IMR-90 (cell line): ENCODE measurements around the gene TMC1. TPM values are rescaled to one million over a fixed set of nuclear protein-coding genes. Genes with fewer than 3 reads are reported as not detected.

Source experiments
- ATAC-seq: fragments of 200-7000 bp; cut with Tn5 transposase; 2 replicates; pipeline ENCODE4 v1.9.1; 2020; ENCODE audit warnings: low read depth, mild to moderate bottlenecking, moderate library complexity
- BruUV-seq: library from RNA; stranded (reverse); fragments of 400-500 nt; replicated peaks from 2 replicates; lab custom pipeline; 2021; lab: Mats Ljungman, UMichigan
- CTCF ChIA-PET: fragments of 300-600 bp; formaldehyde crosslinking; extraction: SDS; loops from one replicate; lab custom pipeline; 2021; ENCODE audit warnings: antibody characterized with exemption; lab: Yijun Ruan, JAX
- POLR2A ChIA-PET: fragments of 300-600 bp; sonication (Branson Sonifier 250); formaldehyde crosslinking; loops from one replicate; lab custom pipeline; 2022; ENCODE audit warnings: antibody characterized with exemption; ENCODE audit not compliant: unreplicated experiment; lab: Charles Lee
- DNase-seq: peaks from one replicate; pipeline ENCODE4 v3.0.0; 2013
- H2AFZ ChIP-seq: replicated peaks from 2 replicates; pipeline ENCODE3; 2013; ENCODE audit warnings: low read length, mild to moderate bottlenecking; ENCODE audit not compliant: poor library complexity
- H2AK5ac ChIP-seq: 2 replicates; pipeline ENCODE4 v1.6.1; 2013; ENCODE audit warnings: low read depth, low read length, inconsistent platforms
- H2AK9ac ChIP-seq: replicated peaks from 2 replicates; pipeline ENCODE3; 2013; ENCODE audit warnings: mild to moderate bottlenecking, low read depth, low read length, moderate library complexity; ENCODE audit not compliant: poor library complexity
- H2BK120ac ChIP-seq: 2 replicates; pipeline ENCODE4 v1.6.1; 2013; ENCODE audit warnings: low read depth, low read length, inconsistent platforms
- H2BK15ac ChIP-seq: 3 replicates; pipeline ENCODE4 v1.6.1; 2013; ENCODE audit warnings: low read depth, low read length, inconsistent platforms
- H2BK20ac ChIP-seq: 2 replicates; pipeline ENCODE4 v1.6.1; 2013; ENCODE audit warnings: low read depth, mild to moderate bottlenecking, inconsistent platforms, low read length, moderate library complexity
- H2BK5ac ChIP-seq: 2 replicates; pipeline ENCODE4 v1.6.1; 2013; ENCODE audit warnings: mild to moderate bottlenecking, low read depth, low read length, inconsistent platforms; ENCODE audit not compliant: poor library complexity, severe bottlenecking
- H3K14ac ChIP-seq: replicated peaks from 2 replicates; pipeline ENCODE4 v1.6.1; 2013; ENCODE audit warnings: low read depth, low read length, inconsistent platforms
- H3K18ac ChIP-seq: 2 replicates; pipeline ENCODE4 v1.6.1; 2013; ENCODE audit warnings: low read depth, low read length, control low read depth
- H3K23ac ChIP-seq: 2 replicates; pipeline ENCODE4 v1.6.1; 2013; ENCODE audit warnings: low read depth, low read length, inconsistent platforms
- H3K27ac ChIP-seq: 2 replicates; pipeline ENCODE4 v1.5.1; 2013; ENCODE audit warnings: mild to moderate bottlenecking, control low read depth, low read length; ENCODE audit not compliant: insufficient read depth
- H3K27me3 ChIP-seq: 2 replicates; pipeline ENCODE4 v1.6.1; 2013; ENCODE audit warnings: low read length; ENCODE audit not compliant: control insufficient read depth, insufficient read depth
- H3K36me3 ChIP-seq: 2 replicates; pipeline ENCODE4 v1.6.1; 2013; ENCODE audit warnings: low read length, mixed read lengths; ENCODE audit not compliant: control insufficient read depth, insufficient read depth
- H3K4ac ChIP-seq: 2 replicates; pipeline ENCODE4 v1.6.1; 2013; ENCODE audit warnings: low read depth, low read length, inconsistent platforms
- H3K4me1 ChIP-seq: 2 replicates; pipeline ENCODE4 v1.6.1; 2013; ENCODE audit warnings: low read length, mixed read lengths; ENCODE audit not compliant: control insufficient read depth, insufficient read depth
- H3K4me2 ChIP-seq: 2 replicates; pipeline ENCODE4 v1.6.1; 2013; ENCODE audit warnings: low read depth, mild to moderate bottlenecking, control low read depth, low read length, moderate library complexity
- H3K4me3 ChIP-seq: 2 replicates; pipeline ENCODE4 v1.5.1; 2013; ENCODE audit warnings: low read depth, mild to moderate bottlenecking, control low read depth, low read length, moderate library complexity; ENCODE audit not compliant: insufficient read depth
- H3K56ac ChIP-seq: 2 replicates; pipeline ENCODE4 v1.6.1; 2013; ENCODE audit warnings: low read length, inconsistent platforms; ENCODE audit not compliant: insufficient read depth; ENCODE audit errors: extremely low read depth
- H3K79me1 ChIP-seq, 2 experiments: 2 replicates each; pipeline ENCODE4 v1.6.1; 2013; ENCODE audit warnings: low read length in 2 of 2, inconsistent platforms in 1 of 2, low read depth in 1 of 2
- H3K9ac ChIP-seq: 2 replicates; pipeline ENCODE4 v1.6.1; 2013; ENCODE audit warnings: low read depth, low read length, control low read depth
- H3K9me1 ChIP-seq: 2 replicates; pipeline ENCODE4 v1.6.1; 2013; ENCODE audit warnings: low read length, inconsistent platforms; ENCODE audit not compliant: insufficient read depth
- H3K9me3 ChIP-seq: 2 replicates; pipeline ENCODE4 v1.6.1; 2013; ENCODE audit warnings: low read length; ENCODE audit not compliant: control insufficient read depth, insufficient read depth
- H4K20me1 ChIP-seq: 2 replicates; pipeline ENCODE4 v1.6.1; 2013; ENCODE audit warnings: low read length, inconsistent platforms; ENCODE audit not compliant: insufficient read depth
- H4K5ac ChIP-seq: 2 replicates; pipeline ENCODE4 v1.6.1; 2013; ENCODE audit warnings: mild to moderate bottlenecking, low read depth, low read length, control low read depth
- H4K8ac ChIP-seq, 2 experiments: 2 replicates each; pipeline ENCODE4 v1.6.1; 2013; ENCODE audit warnings: low read depth in 2 of 2, low read length in 2 of 2, control low read depth in 1 of 2, inconsistent platforms in 1 of 2
- H4K91ac ChIP-seq: 2 replicates; pipeline ENCODE4 v1.6.1; 2013; ENCODE audit warnings: low read depth, low read length, inconsistent platforms; ENCODE audit not compliant: insufficient read depth
- BHLHE40 ChIP-seq: fragments of 150-350 bp; IDR thresholded peaks from 2 replicates; pipeline ENCODE4 v1.6.1; 2016; ENCODE audit warnings: mild to moderate bottlenecking, low read depth, low read length
- CEBPB ChIP-seq: IDR thresholded peaks from 2 replicates; pipeline ENCODE4 v1.6.1; 2012; ENCODE audit warnings: low read depth, low read length, improper control_type of control experiment
- CHD1 ChIP-seq: IDR thresholded peaks from 2 replicates; pipeline ENCODE4 v1.6.1; 2012; ENCODE audit warnings: low read depth, low read length, improper control_type of control experiment
- FOS ChIP-seq: fragments of 150-350 bp; IDR thresholded peaks from 2 replicates; pipeline ENCODE4 v1.6.1; 2016; ENCODE audit warnings: low read depth, low read length
- MAFK ChIP-seq: IDR thresholded peaks from 2 replicates; pipeline ENCODE4 v1.6.1; 2012; ENCODE audit warnings: low read depth, low read length, improper control_type of control experiment
- MAZ ChIP-seq: IDR thresholded peaks from 2 replicates; pipeline ENCODE4 v1.6.1; 2012; ENCODE audit warnings: low read depth, mild to moderate bottlenecking, low read length, improper control_type of control experiment, moderate library complexity, borderline replicate concordance
- MXI1 ChIP-seq: IDR thresholded peaks from 2 replicates; pipeline ENCODE4 v1.6.1; 2012; ENCODE audit warnings: low read depth, mild to moderate bottlenecking, low read length, moderate library complexity, borderline replicate concordance
- NFE2L2 ChIP-seq: fragments of 150-350 bp; IDR thresholded peaks from 2 replicates; pipeline ENCODE4 v1.6.1; 2016; ENCODE audit warnings: low read depth, mild to moderate bottlenecking, low read length
- POLR2A ChIP-seq: IDR thresholded peaks from 2 replicates; pipeline ENCODE4 v1.6.1; 2012; ENCODE audit warnings: mild to moderate bottlenecking, low read depth, low read length
- RAD21 ChIP-seq: IDR thresholded peaks from 2 replicates; pipeline ENCODE4 v1.6.1; 2012; ENCODE audit warnings: low read length, improper control_type of control experiment
- RCOR1 ChIP-seq: IDR thresholded peaks from 2 replicates; pipeline ENCODE4 v1.6.1; 2012; ENCODE audit warnings: mild to moderate bottlenecking, low read length, improper control_type of control experiment; ENCODE audit not compliant: insufficient replicate concordance
- RFX5 ChIP-seq: IDR thresholded peaks from 2 replicates; pipeline ENCODE4 v1.8.0; 2012; ENCODE audit warnings: low read depth, mild to moderate bottlenecking, low read length, moderate library complexity
- SMC3 ChIP-seq: fragments of 150-350 bp; IDR thresholded peaks from 2 replicates; pipeline ENCODE4 v1.6.1; 2016; ENCODE audit warnings: low read depth, mild to moderate bottlenecking, antibody characterized with exemption, low read length, moderate library complexity
- WGBS, 2 experiments: methylation state at CpG; one replicate each; pipeline versions ENCODE4 v1.1.5 to v1.1.7; 2013; ENCODE audit warnings: missing lambda C conversion rate in 2 of 2; ENCODE audit not compliant: insufficient read length in 1 of 2; ENCODE audit errors: extremely low coverage in 2 of 2; 5-methylcytosine and 5-hydroxymethylcytosine counted together
- dilution Hi-C: fragments of 300-500 bp; cut with HindIII; formaldehyde crosslinking; loops from one replicate; pipeline ENCODE4 v1.14.3; 2018; ENCODE audit warnings: low sequenced_read_pairs; ENCODE audit not compliant: unreplicated experiment
- in situ Hi-C: fragments of 300-500 bp; cut with MboI; formaldehyde crosslinking; loops from 3 replicates; pipeline ENCODE4 v1.14.3; 2019; ENCODE audit warnings: low sequenced_read_pairs, inconsistent platforms, mixed read lengths
- intact Hi-C: fragments of 100-400 bp; cut with micrococcal nuclease; formaldehyde crosslinking; loops from 2 replicates; pipeline ENCODE4 v1.10.0; 2022
- polyA plus RNA-seq, 3 experiments: library from polyadenylated mRNA; depleted of rRNA; stranded (reverse); fragments of >200 nt; gene quantifications; 2 replicates each; pipeline ENCODE4 v1.2.3, GENCODE V29; 2012; ENCODE audit warnings: low replicate concordance in 1 of 3
- total RNA-seq: library from RNA; depleted of rRNA; stranded (reverse); fragments of >200 nt; gene quantifications from 2 replicates; pipeline ENCODE4 v1.2.3, GENCODE V29; 2012
- TF ChIP-seq, protein P1 (sequence below): fragments of 150-350 bp; IDR thresholded peaks from 2 replicates; pipeline ENCODE4 v1.6.1; 2016; ENCODE audit warnings: low read depth, mild to moderate bottlenecking, low read length, moderate library complexity, borderline replicate concordance
- TF ChIP-seq, protein P2 (sequence below): fragments of 150-350 bp; IDR thresholded peaks from 2 replicates; pipeline ENCODE4 v1.6.1; 2017; ENCODE audit warnings: mild to moderate bottlenecking, antibody characterized with exemption, low read length, low read depth
- TF ChIP-seq, protein P3 (sequence below): conservative IDR thresholded peaks from 2 replicates; pipeline ENCODE4 v1.5.1; 2012; ENCODE audit warnings: mild to moderate bottlenecking, low read depth, low read length, improper control_type of control experiment

TMC1 gene
- total and polyA plus RNA-seq, 2 of the 4 experiments (the other 2 are of a cell fraction), result not detected

DNA sequence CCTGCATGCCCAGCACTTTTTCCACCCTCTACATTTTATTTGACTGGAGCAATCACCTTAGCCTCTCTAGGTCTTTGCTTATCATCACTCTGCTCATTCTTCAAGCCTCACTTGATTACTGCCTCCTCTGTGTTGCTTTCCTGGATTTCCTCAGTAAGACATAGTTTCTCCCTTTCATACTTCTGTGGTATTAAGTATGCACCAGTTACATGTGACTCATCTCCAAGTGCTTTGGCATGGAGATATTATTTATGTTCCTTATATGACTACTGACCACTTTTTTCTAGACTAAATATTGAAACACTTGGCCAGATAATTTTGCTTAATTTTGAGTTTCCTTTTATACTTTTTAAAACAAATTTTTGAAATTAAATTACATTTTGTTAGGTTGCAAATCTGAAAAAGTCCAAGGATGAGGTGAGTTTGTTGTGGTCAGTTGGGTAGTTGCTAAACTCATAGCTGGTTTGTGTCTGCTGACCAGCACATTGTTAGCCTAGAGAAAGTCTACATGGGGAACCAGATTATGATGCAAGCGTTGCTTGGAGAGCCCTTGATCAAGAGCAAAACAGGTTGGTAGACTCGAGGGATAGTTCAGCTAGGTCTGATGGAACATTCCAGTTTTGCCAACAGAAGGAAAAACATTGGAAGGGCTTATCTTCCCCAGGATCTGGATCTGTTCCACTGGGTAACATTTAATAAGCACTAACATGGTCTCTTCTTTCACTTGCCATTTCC is 140.2 kb downstream of the TMC1 start:
- Histone ChIP-seq H2BK15ac (no peak overlapping the region), H4K5ac (no peak overlapping the region), H4K91ac (no peak overlapping the region), H3K36me3 (no peaks in the 10 kb centered on the region), H3K4me2 (no peak overlapping the region; the same call in 1 of the 2 replicates), H3K27me3 (peaks cover 5% of the 10 kb centered on the region; the same call in 1 of the 2 replicates), H2AFZ (no peak overlapping the region), H3K9me3 (no peaks in the 10 kb centered on the region), H3K4ac (no peak overlapping the region), H4K20me1 (no peaks in the 10 kb centered on the region), H2BK5ac (no peak overlapping the region), H3K9me1 (no peaks in the 10 kb centered on the region), H3K4me3 (no peak overlapping the region), H3K4me1 (peaks cover 2% of the 10 kb centered on the region; the same call in 1 of the 2 replicates), H3K18ac (no peak overlapping the region), H3K14ac (no peak overlapping the region), H2BK120ac (no peak overlapping the region), H4K8ac (no peak overlapping the region), H3K23ac (no peak overlapping the region), H3K79me1 (no peaks in the 10 kb centered on the region), H2AK9ac (no peak overlapping the region), H2BK20ac (no peak overlapping the region), H3K27ac (no peak overlapping the region), H3K56ac (no peak overlapping the region), H2AK5ac (no peak overlapping the region), H3K9ac (no peak overlapping the region)
- BruUV-seq, result no TSS peak
- POLR2A ChIA-PET, result no interaction called here
- dilution Hi-C loops, result no loop called here
- CTCF ChIA-PET, result no interaction called here
- intact Hi-C loops, result no loop called here
- ATAC-seq (peak; percentile 74), DNase-seq (peak; percentile 64)
- TF ChIP-seq RAD21, result no peak
- TF ChIP-seq, protein P1, sequence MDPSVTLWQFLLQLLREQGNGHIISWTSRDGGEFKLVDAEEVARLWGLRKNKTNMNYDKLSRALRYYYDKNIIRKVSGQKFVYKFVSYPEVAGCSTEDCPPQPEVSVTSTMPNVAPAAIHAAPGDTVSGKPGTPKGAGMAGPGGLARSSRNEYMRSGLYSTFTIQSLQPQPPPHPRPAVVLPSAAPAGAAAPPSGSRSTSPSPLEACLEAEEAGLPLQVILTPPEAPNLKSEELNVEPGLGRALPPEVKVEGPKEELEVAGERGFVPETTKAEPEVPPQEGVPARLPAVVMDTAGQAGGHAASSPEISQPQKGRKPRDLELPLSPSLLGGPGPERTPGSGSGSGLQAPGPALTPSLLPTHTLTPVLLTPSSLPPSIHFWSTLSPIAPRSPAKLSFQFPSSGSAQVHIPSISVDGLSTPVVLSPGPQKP, result no peak
- TF ChIP-seq MAFK, result no peak
- no peak for TF ChIP-seq RFX5
- TF ChIP-seq, protein P2, sequence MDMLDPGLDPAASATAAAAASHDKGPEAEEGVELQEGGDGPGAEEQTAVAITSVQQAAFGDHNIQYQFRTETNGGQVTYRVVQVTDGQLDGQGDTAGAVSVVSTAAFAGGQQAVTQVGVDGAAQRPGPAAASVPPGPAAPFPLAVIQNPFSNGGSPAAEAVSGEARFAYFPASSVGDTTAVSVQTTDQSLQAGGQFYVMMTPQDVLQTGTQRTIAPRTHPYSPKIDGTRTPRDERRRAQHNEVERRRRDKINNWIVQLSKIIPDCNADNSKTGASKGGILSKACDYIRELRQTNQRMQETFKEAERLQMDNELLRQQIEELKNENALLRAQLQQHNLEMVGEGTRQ, result no peak
- TF ChIP-seq FOS, result no peak
- no peak for TF ChIP-seq CHD1
- TF ChIP-seq MXI1, result no peak
- TF ChIP-seq CEBPB, result no peak
- no peak for TF ChIP-seq RCOR1
- no peak for TF ChIP-seq NFE2L2
- TF ChIP-seq, protein P3, sequence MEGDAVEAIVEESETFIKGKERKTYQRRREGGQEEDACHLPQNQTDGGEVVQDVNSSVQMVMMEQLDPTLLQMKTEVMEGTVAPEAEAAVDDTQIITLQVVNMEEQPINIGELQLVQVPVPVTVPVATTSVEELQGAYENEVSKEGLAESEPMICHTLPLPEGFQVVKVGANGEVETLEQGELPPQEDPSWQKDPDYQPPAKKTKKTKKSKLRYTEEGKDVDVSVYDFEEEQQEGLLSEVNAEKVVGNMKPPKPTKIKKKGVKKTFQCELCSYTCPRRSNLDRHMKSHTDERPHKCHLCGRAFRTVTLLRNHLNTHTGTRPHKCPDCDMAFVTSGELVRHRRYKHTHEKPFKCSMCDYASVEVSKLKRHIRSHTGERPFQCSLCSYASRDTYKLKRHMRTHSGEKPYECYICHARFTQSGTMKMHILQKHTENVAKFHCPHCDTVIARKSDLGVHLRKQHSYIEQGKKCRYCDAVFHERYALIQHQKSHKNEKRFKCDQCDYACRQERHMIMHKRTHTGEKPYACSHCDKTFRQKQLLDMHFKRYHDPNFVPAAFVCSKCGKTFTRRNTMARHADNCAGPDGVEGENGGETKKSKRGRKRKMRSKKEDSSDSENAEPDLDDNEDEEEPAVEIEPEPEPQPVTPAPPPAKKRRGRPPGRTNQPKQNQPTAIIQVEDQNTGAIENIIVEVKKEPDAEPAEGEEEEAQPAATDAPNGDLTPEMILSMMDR, result no peak
- no peak for TF ChIP-seq SMC3
- no peak for TF ChIP-seq POLR2A
- TF ChIP-seq MAZ, result no peak
- TF ChIP-seq BHLHE40, result no peak
- WGBS, 2 experiments, result no CpG with 5 or more reads among the region's 2 CpGs
- in situ Hi-C loops, result no loop called here
